Measurements from ENCODE around the gene ATG9B.

The ATG9B gene

GRCh38 chr7:150997817-150998216 is 26.5 kb downstream of the ATG9B start:
- no peak for DNase-seq

GRCh38 chr7:150997075-150997511 is 27.2 kb downstream of the ATG9B start:
- DNase-seq: no peak

GRCh38 chr7:150996376-150997074 is 27.8 kb downstream of the ATG9B start:
- DNase-seq: no peak

- DNase-seq: no peak
Observed at GRCh38 chr7:150994838-150995510, 29.3 kb downstream of the ATG9B start.

- peak in 1 of 2 experiments; percentile 42 for DNase-seq
Observed at GRCh38 chr7:150994141-150994837, 30.0 kb downstream of the ATG9B start.

- no peak for DNase-seq
Observed at GRCh38 chr7:150993511-150993910, 30.8 kb downstream of the ATG9B start.

GRCh38 chr7:150992833-150993302 is 31.4 kb downstream of the ATG9B start:
- no peak for DNase-seq

GRCh38 chr7:150992051-150992640 is 32.1 kb downstream of the ATG9B start:
- DNase-seq: no peak

- DNase-seq: no peak
Observed at GRCh38 chr7:150990416-150991186, 33.7 kb downstream of the ATG9B start, which contains the start of gene NOS3. TSS of gene NOS3 (plus strand) at chr7:150991017. CDS start at chr7:150993804, 2,787 bp downstream.

GRCh38 chr7:150989456-150989855 is 34.8 kb downstream of the ATG9B start:
- no peak for DNase-seq

GRCh38 chr7:150988230-150989226 is 35.8 kb downstream of the ATG9B start:
- DNase-seq: peak; percentile 79 to 84

- no peak for DNase-seq
Observed at GRCh38 chr7:150986556-150986955, 37.7 kb downstream of the ATG9B start.

- peak; percentile 73 to 76 for DNase-seq
Observed at GRCh38 chr7:150986099-150986512, 38.2 kb downstream of the ATG9B start.

GRCh38 chr7:150983893-150984368 is 40.4 kb downstream of the ATG9B start:
- DNase-seq: peak; percentile 29 to 37

- no peak for DNase-seq
Observed at GRCh38 chr7:150982351-150982750, 41.9 kb downstream of the ATG9B start.

- DNase-seq: no peak
Observed at GRCh38 chr7:150981644-150982043, 42.6 kb downstream of the ATG9B start.

GRCh38 chr7:150980663-150981062 is 43.6 kb downstream of the ATG9B start:
- DNase-seq: no peak

- no peak for DNase-seq
Observed at GRCh38 chr7:150979713-150980390, 44.4 kb downstream of the ATG9B start.

- DNase-seq: peak in 1 of 2 experiments; percentile 23
Observed at GRCh38 chr7:150978126-150978789, 46.0 kb downstream of the ATG9B start, which contains the start of gene KCNH2. TSS of gene KCNH2 (minus strand) at chr7:150978321. CDS start at chr7:150977913, 408 bp downstream.

Measured in activated CD4-positive, alpha-beta T cell treated with anti-CD3 and anti-CD28 coated beads, Interleukin-2, amount 50 U/mL, for 48 hours (primary cell).